ENCODE measurements around the gene RHBDD2. TPM values are rescaled to one million over a fixed set of nuclear protein-coding genes. Genes with fewer than 3 reads are reported as not detected.

The RHBDD2 gene
- total and polyA plus RNA-seq, 10 of the 15 experiments (the other 5 are each of a cell fraction or from before 2014, with no cell fraction given): 3.9 to 39.8 (median 16.9) TPM

GRCh38 chr7:75931680-75932079 is 52.8 kb downstream of the RHBDD2 start:
- Histone ChIP-seq H3K4me2 (ENCODE audit: control insufficient read depth, insufficient read depth) (no peak overlapping the region), H4K20me1 (ENCODE audit: control insufficient read depth, insufficient read depth) (no peaks in the 10 kb centered on the region), H3K27me3 (replicated peaks in 1 of 2; ENCODE audit: control insufficient read depth in 2 of 2, insufficient read depth in 2 of 2, low read length in 1 of 2) (no peaks in the 10 kb centered on the region), H3K36me3 (ENCODE audit: control insufficient read depth in 2 of 2, insufficient read depth in 2 of 2, low read length in 1 of 2) (no peaks in the 10 kb centered on the region; a peak in 1 of 4 replicates), H3K9ac (ENCODE audit: control insufficient read depth, insufficient read depth, low read length) (no peak overlapping the region), H3K4me3 (no peak overlapping the region), H2AFZ (ENCODE audit: control insufficient read depth, low read depth, low read length) (no peak overlapping the region), H3K79me2 (ENCODE audit: control insufficient read depth, insufficient read depth, low read length) (peaks cover 4% of the 10 kb centered on the region; the same call in 1 of the 2 replicates), H3K27ac (ENCODE audit: control insufficient read depth, insufficient read depth) (no peak overlapping the region), H3K9me3 (replicated peaks; ENCODE audit: control insufficient read depth, insufficient read depth, low read length) (no peaks in the 10 kb centered on the region; the same call in 2 of the 3 replicates), H3K4me1 (ENCODE audit: control insufficient read depth, insufficient read depth, low read length) (peaks cover 12% of the 10 kb centered on the region)
- CTCF ChIA-PET: interaction anchor here (0.7 to 1.3 kb wide), 2 partner anchors 14 to 88 kb away, joined by 3 to 4 read pairs; no protein-coding TSS in a partner anchor
- intact Hi-C loops (cut with micrococcal nuclease; ENCODE audit: unreplicated experiment) (no loop called here), in situ Hi-C loops (cut with MboI) (no loop called here)
- POLR2A ChIA-PET: no interaction called here
- 85% methylated on average over 5 of the region's 5 CpGs for WGBS (ENCODE audit: insufficient coverage, insufficient replicate concordance, low lambda C conversion rate, missing lambda C conversion rate)
- DNase-seq (ENCODE audit: low read depth, low spot score) (no peak), FAIRE-seq (no peak), ATAC-seq (no peak)
- TF ChIP-seq BHLHE40 (IDR thresholded peaks at IDR 0.05; ENCODE audit: borderline replicate concordance in 1 of 2, low read depth in 2 of 2, low read length in 1 of 2) (no peak), E2F4 (IDR thresholded peaks at IDR 0.05; ENCODE audit: low read depth, low read length) (no peak), ZZZ3 (IDR thresholded peaks at IDR 0.05; ENCODE audit: control insufficient read depth, insufficient read length, low read depth) (no peak), IKZF1 (conservative IDR thresholded peaks at IDR 0.05) (no peak), CHD4 (IDR thresholded peaks at IDR 0.05) (no peak), REST (IDR thresholded peaks at IDR 0.05; ENCODE audit: low read depth, low read length) (no peak), NRF1 (conservative IDR thresholded peaks at IDR 0.05; ENCODE audit: low read depth, low read length) (no peak), ZBTB40 (IDR thresholded peaks at IDR 0.05; ENCODE audit: borderline replicate concordance) (no peak), BCL11A (IDR thresholded peaks at IDR 0.05; ENCODE audit: low read depth, low read length) (no peak)
- RAD21 ChIA-PET (ENCODE audit: unreplicated experiment): no interaction called here
- SMC1A ChIA-PET (ENCODE audit: uncharacterized antibody, unreplicated experiment): interaction anchor here (0.8 kb wide), 1 partner anchor 15 kb away, joined by 3 read pairs; no protein-coding TSS in a partner anchor
- BruUV-seq (replicated peaks): no TSS peak

All from GM12878 (cell line).